ENCODE measurements around the gene PRDM5. TPM values are rescaled to one million over a fixed set of nuclear protein-coding genes. Genes with fewer than 3 reads are reported as not detected.

The PRDM5 gene
- total RNA-seq, 1 donor from 2014 or later, result 6.5 TPM

- Histone ChIP-seq H3K4me1 (ENCODE audit: insufficient read depth, low read length) (no peaks in the 10 kb centered on the region), H3K4me3 (ENCODE audit: insufficient read depth, low read depth, low read length) (no peak overlapping the region), H3K79me2 (ENCODE audit: insufficient read depth, low read length) (no peaks in the 10 kb centered on the region), H3K27me3 (ENCODE audit: insufficient read depth, low read length) (no peaks in the 10 kb centered on the region), H3K9me3 (ENCODE audit: insufficient read depth, low read depth, low read length) (no peaks in the 10 kb centered on the region), H3K36me3 (ENCODE audit: insufficient read depth, low read length) (no peaks in the 10 kb centered on the region), H3K4me2 (ENCODE audit: low read length) (no peak overlapping the region), H3K9ac (ENCODE audit: low read length) (no peak overlapping the region), H3K27ac (ENCODE audit: low read depth, low read length) (no peak overlapping the region), H2AFZ (ENCODE audit: low read depth, low read length) (no peak overlapping the region), H4K20me1 (ENCODE audit: insufficient read depth, low read length) (no peaks in the 10 kb centered on the region)
- FAIRE-seq (no peak), DNase-seq (ENCODE audit: low read depth) (no peak)
- Mint-ChIP-seq H3K27ac (ENCODE audit: unreplicated experiment) (no peak overlapping the region), H3K9me3 (ENCODE audit: unreplicated experiment) (peaks cover 6% of the 10 kb centered on the region), H3K4me3 (ENCODE audit: unreplicated experiment) (no peak overlapping the region), H3K27me3 (ENCODE audit: low read depth, unreplicated experiment) (no peaks in the 10 kb centered on the region), H3K36me3 (ENCODE audit: low read depth, unreplicated experiment) (peaks cover 4% of the 10 kb centered on the region), H3K4me1 (ENCODE audit: low read depth, unreplicated experiment) (no peaks in the 10 kb centered on the region)
- TF ChIP-seq CTCF (IDR thresholded peaks at IDR 0.05; ENCODE audit: insufficient read depth, low read depth, low read length), result no peak
- TF ChIP-seq EZH2 (IDR thresholded peaks at IDR 0.05; ENCODE audit: insufficient read depth, low read length), result no peak
These were observed 167.9 kb downstream of the PRDM5 start for GRCh38 chr4:120754590-120754989.

GRCh38 chr4:120753854-120754253 lies 168.7 kb downstream of the PRDM5 start:
- no peaks in the 10 kb centered on the region for H3K79me2 ChIP-seq (ENCODE audit: insufficient read depth, low read length)
- no peak overlapping the region for H3K4me3 ChIP-seq (ENCODE audit: insufficient read depth, low read depth, low read length)
- Mint-ChIP-seq H3K4me3 (ENCODE audit: unreplicated experiment) (no peak overlapping the region), H3K36me3 (ENCODE audit: low read depth, unreplicated experiment) (peaks cover 6% of the 10 kb centered on the region), H3K4me1 (ENCODE audit: low read depth, unreplicated experiment) (no peaks in the 10 kb centered on the region), H3K27me3 (ENCODE audit: low read depth, unreplicated experiment) (no peaks in the 10 kb centered on the region), H3K27ac (ENCODE audit: unreplicated experiment) (no peak overlapping the region), H3K9me3 (ENCODE audit: unreplicated experiment) (peaks cover 9% of the 10 kb centered on the region)
- no peaks in the 10 kb centered on the region for H3K9me3 ChIP-seq (ENCODE audit: insufficient read depth, low read depth, low read length)
- DNase-seq (ENCODE audit: low read depth), result no peak
- no peaks in the 10 kb centered on the region for H4K20me1 ChIP-seq (ENCODE audit: insufficient read depth, low read length)
- TF ChIP-seq CTCF (IDR thresholded peaks at IDR 0.05; ENCODE audit: insufficient read depth, low read depth, low read length) (no peak), EZH2 (IDR thresholded peaks at IDR 0.05; ENCODE audit: insufficient read depth, low read length) (no peak)
- FAIRE-seq, result no peak
- no peak overlapping the region for H2AFZ ChIP-seq (ENCODE audit: low read depth, low read length)
- H3K9ac ChIP-seq (ENCODE audit: low read length), result no peak overlapping the region
- H3K27me3 ChIP-seq (ENCODE audit: insufficient read depth, low read length), result no peaks in the 10 kb centered on the region
- no peak overlapping the region for H3K27ac ChIP-seq (ENCODE audit: low read depth, low read length)
- no peak overlapping the region for H3K4me2 ChIP-seq (ENCODE audit: low read length)
- H3K36me3 ChIP-seq (ENCODE audit: insufficient read depth, low read length), result no peaks in the 10 kb centered on the region
- H3K4me1 ChIP-seq (ENCODE audit: insufficient read depth, low read length), result no peaks in the 10 kb centered on the region

- TF ChIP-seq EZH2 (IDR thresholded peaks at IDR 0.05; ENCODE audit: insufficient read depth, low read length), result no peak
- TF ChIP-seq CTCF (IDR thresholded peaks at IDR 0.05; ENCODE audit: insufficient read depth, low read depth, low read length), result no peak
- no peak overlapping the region for H3K4me2 ChIP-seq (ENCODE audit: low read length)
- no peaks in the 10 kb centered on the region for H3K79me2 ChIP-seq (ENCODE audit: insufficient read depth, low read length)
- Mint-ChIP-seq H3K4me3 (ENCODE audit: unreplicated experiment) (no peak overlapping the region), H3K4me1 (ENCODE audit: low read depth, unreplicated experiment) (no peaks in the 10 kb centered on the region), H3K9me3 (ENCODE audit: unreplicated experiment) (peaks cover 9% of the 10 kb centered on the region), H3K36me3 (ENCODE audit: low read depth, unreplicated experiment) (peaks cover 8% of the 10 kb centered on the region), H3K27ac (ENCODE audit: unreplicated experiment) (no peak overlapping the region), H3K27me3 (ENCODE audit: low read depth, unreplicated experiment) (no peaks in the 10 kb centered on the region)
- no peaks in the 10 kb centered on the region for H3K9me3 ChIP-seq (ENCODE audit: insufficient read depth, low read depth, low read length)
- H3K4me1 ChIP-seq (ENCODE audit: insufficient read depth, low read length), result no peaks in the 10 kb centered on the region
- DNase-seq (ENCODE audit: low read depth) (no peak), FAIRE-seq (no peak)
- H3K4me3 ChIP-seq (ENCODE audit: insufficient read depth, low read depth, low read length), result no peak overlapping the region
- H3K36me3 ChIP-seq (ENCODE audit: insufficient read depth, low read length), result no peaks in the 10 kb centered on the region
- no peaks in the 10 kb centered on the region for H3K27me3 ChIP-seq (ENCODE audit: insufficient read depth, low read length)
- H3K9ac ChIP-seq (ENCODE audit: low read length), result no peak overlapping the region
- H4K20me1 ChIP-seq (ENCODE audit: insufficient read depth, low read length), result no peaks in the 10 kb centered on the region
- no peak overlapping the region for H3K27ac ChIP-seq (ENCODE audit: low read depth, low read length)
- no peak overlapping the region for H2AFZ ChIP-seq (ENCODE audit: low read depth, low read length)
These were observed 172.4 kb downstream of the PRDM5 start for GRCh38 chr4:120750152-120750525.
